Measurements from ENCODE around the gene AAK1.
"Not testable (repeated sequence)": the region's sequence is repeated elsewhere in the genome, so short reads cannot be mapped to it uniquely, and the experiment has no call there.

AAK1 gene

DNA sequence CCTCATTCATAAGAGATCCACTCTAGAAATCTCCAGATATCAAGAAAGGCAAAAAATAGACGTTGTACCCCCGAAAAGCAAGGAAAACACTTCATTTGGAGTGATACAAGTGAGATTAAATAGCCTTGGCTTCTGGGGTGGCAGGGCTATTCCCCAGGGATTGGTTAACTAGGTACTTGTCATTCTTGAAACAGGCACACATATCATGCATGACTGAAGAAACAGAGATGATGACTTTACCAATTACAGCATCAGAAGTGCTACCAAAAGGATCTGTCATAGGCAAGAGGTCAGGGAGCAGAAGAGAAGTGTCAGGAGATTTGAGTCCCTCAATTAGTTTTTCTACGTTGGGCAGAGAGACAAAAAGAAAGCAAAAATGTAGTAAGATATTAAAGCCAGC lies 161.1 kb downstream of the AAK1 start:
- DNase-seq: no peak

GRCh38 chr2:69481421-69481820 lies 162.1 kb downstream of the AAK1 start:
- DNase-seq: no peak

GRCh38 chr2:69477627-69478026 lies 165.9 kb downstream of the AAK1 start:
- DNase-seq: no peak

DNA sequence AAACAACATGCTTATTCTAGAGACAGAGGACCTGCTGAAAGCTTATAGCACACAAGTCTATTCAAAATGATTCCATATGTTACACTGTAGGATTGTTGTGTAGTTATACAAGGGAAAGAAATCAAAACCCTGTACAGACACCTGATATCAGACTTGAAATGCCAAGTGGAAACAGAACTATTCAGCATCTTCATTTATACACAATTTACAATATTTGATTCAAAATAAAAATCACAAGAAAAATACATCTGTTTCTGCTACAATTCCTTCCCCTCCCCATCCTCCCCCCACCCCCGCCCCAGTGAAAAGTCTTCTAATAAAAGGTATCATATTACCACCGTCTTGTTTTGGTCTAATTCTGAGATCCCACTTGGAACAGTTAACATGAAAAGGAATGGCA lies 168.9 kb downstream of the AAK1 start:
- no peak for DNase-seq

- DNase-seq: no peak
Measured at GRCh38 chr2:69471793-69472192, 171.7 kb downstream of the AAK1 start.

GRCh38 chr2:69470911-69471310 lies 172.6 kb downstream of the AAK1 start:
- DNase-seq: no peak

GRCh38 chr2:69469784-69470183 lies 173.8 kb downstream of the AAK1 start:
- no peak for DNase-seq

DNA sequence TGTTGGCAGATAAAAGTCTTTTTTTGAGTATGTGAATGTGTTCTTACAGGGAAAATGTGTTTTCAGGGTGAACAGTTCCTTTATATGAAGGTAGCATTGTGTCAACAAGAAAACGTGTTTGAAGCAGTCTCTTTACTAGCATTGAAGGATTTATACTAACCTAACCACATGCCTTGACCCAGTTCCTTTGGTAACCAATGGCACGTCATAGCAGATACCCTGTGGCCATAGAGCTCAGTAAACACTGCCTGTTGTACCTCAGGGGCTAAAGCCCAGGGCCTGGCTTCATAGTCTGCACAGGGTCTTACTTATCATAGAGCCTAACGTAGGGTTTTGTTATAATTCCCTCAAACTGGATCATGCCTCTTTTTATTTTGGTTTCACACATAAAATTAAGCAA lies 174.2 kb downstream of the AAK1 start:
- DNase-seq: no peak

DNA sequence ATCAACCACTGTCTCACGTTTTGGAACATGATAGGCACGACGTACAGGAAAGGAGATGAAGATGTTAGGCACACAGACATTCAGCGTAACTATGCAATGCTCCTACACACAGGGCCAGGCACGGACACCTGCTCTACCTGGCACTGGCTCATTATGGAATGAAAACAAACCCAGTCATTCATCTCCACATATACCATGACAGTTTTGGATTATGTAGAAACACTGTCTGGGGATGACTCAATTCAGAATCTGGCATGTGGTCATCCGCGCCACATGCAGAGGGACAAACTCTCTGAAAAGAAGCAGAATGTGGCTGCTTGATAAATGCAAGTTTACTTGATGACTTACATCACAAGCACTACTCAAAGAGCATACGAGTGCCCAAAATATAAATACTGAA lies 176.8 kb downstream of the AAK1 start:
- DNase-seq: no peak

GRCh38 chr2:69465513-69466456 lies 177.8 kb downstream of the AAK1 start:
- DNase-seq: no peak

GRCh38 chr2:69464575-69464974 lies 179.0 kb downstream of the AAK1 start:
- no peak for DNase-seq

GRCh38 chr2:69462780-69463179 lies 180.8 kb downstream of the AAK1 start:
- DNase-seq: no peak

- no peak for DNase-seq
Measured at GRCh38 chr2:69461404-69461803, 182.1 kb downstream of the AAK1 start.

DNA sequence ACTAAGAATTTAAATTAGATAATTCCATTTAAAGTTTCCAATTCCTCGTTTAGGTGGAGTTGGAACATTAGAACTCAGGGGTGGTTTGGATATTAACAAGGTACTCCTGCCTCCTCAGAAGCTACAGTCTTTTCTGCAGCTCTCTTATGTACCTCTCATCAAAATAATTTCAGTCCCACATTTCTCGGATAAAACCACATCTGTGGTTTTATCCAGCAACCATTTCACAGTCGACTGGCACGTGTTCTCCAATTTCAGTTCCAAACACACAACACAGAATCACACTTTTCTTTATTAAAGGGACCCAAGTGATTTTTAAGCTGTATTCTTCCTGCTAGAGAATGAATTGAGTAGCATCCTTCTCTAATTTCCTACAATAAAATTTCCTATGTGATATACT lies 183.6 kb downstream of the AAK1 start:
- no peak for DNase-seq

GRCh38 chr2:69456950-69457445 lies 186.5 kb downstream of the AAK1 start:
- peak in 1 of 2 donors; percentile 54 for DNase-seq

DNA sequence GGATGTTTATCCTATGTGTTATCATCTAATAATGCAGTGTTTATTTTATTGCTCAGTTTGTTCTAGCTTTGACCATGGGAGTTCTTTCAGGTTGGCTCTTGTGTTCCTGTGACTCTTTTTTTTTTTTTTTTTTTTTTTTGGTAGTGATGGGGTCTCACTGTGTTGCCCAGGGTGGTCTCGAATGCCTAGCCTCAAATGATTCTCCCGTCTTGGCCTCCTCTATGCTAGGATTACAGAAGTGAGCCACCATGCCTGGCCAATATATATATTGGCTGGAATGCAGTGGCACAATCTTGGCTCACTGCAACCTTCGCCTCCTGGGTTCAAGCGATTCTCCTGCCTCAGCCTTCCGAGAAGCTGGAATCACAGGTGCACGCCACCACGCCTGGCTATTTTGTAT lies 187.4 kb downstream of the AAK1 start:
- no peak for DNase-seq

GRCh38 chr2:69454976-69455375 lies 188.6 kb downstream of the AAK1 start:
- no peak for DNase-seq

DNA sequence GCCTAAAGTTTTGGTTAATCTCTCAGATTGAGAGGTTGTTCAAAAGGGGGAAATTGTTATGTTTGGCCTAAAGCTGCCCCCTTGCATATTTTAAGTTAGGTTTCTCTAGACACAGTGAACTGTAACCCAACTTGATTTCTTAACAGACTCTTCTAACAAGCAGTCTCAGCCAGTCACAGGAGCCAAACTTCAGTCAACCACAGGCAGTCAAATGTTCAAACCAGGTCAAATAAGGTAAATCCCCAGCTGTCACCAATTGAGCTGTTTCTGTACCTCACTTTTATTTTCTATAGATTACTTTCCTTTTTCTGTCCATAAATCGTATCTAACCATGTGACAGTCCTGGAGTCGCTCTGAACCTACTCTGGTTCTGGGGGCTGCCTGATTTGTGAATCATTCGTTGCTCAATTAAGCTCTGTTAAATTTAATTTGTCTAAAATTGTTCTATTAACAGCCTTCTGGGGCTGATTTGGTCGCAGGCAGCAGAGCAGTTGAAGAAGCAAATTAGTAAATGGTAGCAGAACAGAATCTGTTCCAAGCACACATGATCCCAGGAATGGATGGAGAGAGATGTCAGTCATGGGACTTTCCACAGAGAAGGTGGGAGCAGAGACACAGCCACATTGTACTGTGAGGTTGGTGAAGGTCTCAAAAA lies 189.9 kb downstream of the AAK1 start:
- no peak for DNase-seq

- DNase-seq: no peak
Measured at GRCh38 chr2:69452687-69453086, 190.9 kb downstream of the AAK1 start.

DNA sequence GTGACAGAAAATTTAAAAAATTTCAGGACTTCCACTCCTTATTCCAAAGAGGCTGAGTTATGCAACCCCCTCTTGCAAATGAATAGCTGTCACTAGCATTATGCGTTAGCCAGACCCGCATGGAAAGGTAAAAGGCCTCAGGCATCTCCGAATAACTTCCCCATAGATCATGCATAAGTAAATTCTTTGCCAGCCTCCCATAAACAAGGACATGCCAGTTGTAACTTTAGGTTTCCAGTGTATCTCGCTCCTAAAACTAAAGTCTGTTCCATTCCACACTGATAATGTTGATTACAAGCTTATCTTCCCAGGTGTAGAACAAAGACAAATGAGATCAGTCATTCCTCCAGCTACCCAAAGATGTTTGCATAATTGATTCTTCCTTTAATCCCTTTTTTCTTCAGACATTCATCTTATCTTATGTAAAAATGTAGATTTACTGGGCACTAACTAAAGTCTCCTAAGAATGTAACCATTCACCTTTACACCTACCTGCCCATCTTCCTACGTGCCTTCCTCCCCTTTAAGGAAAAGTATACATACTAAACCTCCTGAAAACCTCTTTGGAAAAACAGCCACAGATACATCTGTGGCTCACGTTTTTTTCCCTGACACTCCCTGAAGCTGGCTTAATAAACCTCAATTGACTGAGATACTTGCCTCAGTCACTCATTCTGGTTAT lies 192.7 kb downstream of the AAK1 start:
- DNase-seq: no peak

- no peak for DNase-seq
Measured at GRCh38 chr2:69449906-69450305, 193.6 kb downstream of the AAK1 start.

GRCh38 chr2:69443673-69444072 lies 199.9 kb downstream of the AAK1 start:
- DNase-seq: not testable (repeated sequence)

DNA sequence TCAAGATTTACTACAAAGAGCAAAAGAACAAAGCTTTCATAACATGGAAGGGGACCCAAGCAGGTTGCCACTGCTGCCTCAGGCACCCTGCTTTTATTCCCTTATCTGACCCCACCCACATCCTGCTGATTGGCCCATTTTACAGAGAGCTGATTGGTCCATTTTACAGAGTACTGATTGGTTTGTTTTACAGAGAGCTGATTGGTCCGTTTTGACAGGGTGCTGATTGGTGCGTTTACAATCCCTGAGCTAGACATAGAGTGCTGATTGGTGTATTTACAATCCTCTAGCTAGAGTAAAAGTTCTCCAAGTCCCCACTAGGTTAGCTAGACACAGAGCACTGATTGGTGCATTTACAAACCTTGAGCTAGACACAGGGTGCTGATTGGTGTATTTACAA lies 204.0 kb downstream of the AAK1 start:
- DNase-seq: not testable (repeated sequence)

GRCh38 chr2:69438580-69438979 lies 205.0 kb downstream of the AAK1 start:
- no peak for DNase-seq

Data from bone marrow (tissue), 2 donors.